ENCODE measurements around the gene ST7.

The ST7 gene

DNA sequence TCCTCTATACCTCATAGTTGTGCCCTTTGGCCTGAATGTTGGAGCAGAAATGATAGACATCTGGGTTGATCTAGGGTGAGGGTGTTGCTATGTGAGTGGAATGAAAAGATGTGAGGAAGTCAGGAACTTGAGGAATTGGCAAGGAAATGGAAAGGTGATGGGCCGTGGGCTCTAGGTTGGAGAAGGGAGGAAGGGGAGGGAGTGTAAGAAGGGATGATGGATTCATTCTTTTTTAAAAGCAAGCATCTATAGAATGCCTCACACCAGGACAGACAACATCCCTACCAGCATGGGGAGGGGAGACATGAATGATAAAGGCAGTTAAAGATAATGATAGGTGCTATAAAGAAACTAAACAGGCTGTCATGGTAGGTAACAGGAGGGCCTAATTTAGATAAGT, 201.4 kb downstream of the ST7 start:
- DNase-seq (ENCODE audit: low read depth, low spot score), result no peak

DNA sequence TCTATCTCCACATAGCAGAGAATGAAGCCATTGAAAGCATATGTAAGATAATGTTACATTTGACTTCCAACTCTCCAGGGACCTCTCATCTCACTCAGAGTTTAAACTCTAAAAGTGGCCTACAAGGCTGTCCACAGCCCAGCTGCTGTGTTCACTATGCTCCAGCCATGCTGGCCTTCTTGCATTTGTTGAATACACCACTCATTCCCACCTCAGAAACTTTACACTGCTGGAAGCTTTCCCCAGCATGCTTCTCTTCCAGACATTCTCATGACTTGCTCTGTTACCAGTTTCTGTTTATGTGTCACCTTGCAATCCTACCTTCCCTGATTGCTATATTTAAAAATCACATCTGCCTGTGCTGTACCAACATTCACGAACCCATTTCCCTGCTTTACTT, 202.4 kb downstream of the ST7 start:
- no peak for DNase-seq (ENCODE audit: low read depth, low spot score)

DNA sequence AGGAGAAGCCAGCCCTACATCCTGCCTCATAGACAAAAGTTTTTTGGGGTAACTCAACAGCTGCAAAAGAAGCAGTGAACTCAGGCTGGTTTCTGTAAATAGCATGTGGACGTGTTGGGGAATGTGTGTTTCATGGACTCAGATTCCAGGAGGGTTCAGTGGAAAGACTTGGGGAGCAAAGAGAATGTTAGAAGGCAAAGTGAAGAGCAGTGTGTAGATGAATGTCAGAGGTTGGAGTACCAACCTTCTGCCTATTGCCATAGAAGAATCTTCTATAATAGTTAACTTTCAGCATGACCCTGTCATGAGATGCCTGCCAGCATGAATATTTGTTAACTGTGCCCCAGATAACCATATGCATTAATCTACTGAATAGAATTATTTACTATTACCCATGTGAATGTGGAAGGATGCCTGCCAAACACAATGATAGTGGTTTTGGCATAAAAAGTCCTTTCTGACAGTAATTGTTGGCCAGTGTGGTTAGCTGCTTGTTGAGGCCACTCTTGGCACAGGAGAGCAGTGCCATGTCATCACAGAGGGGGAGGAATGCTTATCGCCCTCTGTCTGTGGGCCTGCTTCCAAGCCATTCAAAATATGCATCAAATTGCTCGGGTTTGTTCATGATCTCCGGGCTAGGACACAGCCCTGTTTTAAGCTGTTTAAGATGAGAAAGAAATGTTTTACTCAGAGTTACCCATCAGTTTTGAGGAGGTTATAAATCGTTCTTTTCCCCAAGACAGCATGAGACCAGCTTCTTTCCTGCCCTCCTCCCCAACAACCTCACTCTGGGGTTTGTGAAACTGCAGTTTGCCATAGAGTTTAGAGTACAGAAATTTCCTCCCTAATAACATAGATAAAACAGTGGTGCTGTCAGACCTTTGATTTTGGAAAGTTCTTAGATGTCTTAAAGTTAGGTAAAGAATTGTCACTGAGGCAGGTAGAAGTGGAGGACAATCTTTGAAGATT, 204.2 kb downstream of the ST7 start:
- DNase-seq (ENCODE audit: low read depth, low spot score), result peak; percentile 10

DNA sequence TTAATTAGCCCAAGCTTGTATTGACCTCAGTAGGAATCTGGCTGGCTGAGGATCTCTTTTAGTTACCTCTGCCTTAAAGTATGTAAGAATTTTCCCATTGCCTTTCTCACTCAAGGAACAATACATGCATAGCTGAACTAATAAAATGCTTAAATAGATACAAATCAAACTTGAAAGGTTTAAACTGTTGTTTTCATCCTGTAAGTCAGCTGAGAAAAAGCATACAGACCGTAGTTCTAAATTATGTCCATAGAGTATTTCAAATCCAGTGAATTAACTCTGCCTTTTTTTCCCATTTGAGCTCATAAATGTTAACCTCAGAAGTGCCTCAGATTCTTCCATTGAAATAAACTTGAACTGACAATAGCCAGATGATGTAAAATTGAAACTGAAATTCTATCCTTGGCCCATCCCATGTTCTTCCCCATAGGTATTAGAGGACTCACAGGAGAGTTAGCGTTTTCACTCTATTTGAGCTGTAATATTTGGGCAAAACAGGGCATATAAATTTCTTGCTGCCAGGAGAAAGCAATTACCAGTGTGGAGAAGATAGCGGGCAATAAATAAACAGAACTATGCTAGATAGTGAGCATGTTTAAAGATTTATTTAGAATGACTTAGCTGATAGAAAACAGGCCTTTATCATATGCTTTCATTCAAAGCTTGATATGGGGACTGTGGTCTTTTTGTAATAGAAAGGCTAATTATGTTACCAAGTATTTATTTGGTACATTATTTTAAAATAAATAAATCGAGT, 205.8 kb downstream of the ST7 start:
- no peak for DNase-seq (ENCODE audit: low read depth, low spot score)

DNA sequence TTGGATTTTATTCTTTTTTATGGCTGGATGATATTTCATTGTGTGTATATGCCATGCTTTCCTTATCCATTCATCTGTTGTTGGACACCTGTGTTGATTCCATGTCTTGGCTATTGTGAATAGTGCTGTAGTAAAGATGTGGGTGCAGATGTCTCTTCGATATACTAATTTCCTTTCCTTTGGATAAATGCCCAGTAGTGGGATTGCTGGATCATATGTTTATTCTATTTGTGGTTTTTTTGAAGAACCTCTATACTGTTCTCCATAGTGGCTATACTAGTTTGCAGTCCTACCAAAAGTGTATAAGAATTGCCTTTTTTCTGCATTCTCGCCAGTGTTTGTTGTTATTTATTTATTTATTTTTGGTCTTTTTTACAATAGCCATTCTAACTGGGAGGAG, 209.8 kb downstream of the ST7 start:
- no peak for DNase-seq (ENCODE audit: low read depth, low spot score)

DNA sequence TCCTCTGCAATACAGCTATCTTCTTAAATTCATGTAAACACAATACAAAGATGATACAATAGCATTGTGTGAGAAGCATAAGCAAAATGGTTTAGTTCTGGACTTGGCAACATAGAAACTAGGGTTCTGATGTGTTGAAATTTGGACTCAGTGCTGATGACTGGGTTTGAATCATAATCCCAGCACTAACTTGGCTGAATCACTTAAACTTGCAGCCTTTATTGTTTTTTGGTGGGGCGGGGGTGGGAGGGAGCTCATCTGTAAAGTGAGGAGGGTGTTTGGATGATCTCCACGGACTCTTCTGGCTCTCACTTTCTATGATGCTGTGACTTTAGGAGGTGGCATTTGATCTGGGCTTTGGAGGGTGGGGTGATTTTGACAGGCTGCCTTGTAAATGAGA, 211.3 kb downstream of the ST7 start:
- DNase-seq (ENCODE audit: low read depth, low spot score), result no peak

DNA sequence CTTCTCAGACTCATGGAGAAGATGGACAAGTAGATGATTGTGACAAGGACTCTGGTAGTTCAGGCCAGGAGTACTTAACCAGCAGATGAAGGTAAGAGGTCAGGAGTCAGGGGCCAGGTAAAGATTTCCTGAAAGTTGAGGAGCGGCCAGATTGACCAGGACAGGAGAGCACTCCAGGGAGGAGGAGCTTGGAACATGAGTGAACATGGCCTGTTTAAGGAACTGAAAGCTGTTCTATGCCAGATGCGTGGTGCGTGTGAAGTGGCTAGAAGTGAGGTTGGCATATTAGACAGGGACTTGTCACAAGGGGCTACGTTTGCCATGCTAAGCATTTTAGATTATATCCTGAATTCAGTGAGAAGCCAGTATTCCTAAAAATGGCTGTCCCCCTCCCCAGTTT, 212.4 kb downstream of the ST7 start:
- DNase-seq (ENCODE audit: low read depth, low spot score), result no peak

DNA sequence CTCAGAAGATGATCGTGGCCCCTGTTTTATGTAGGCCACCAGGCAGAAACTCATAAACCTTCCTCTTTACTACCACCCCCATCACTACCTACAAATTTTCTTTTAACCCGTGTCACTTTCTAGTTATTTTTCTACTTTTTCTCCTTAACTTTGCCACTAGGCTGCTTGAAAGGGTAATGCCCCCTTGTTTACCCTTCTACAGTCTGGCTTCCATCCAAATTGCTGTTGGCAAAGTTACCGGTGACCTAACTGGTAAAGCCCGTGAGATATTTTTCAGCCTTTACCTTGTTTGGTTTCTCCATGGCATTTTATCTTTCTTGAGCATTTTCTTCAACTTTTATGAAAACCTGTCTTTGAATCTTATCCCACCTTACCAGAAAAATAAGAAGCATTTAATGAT, 216.6 kb downstream of the ST7 start:
- no peak for DNase-seq (ENCODE audit: low read depth, low spot score)

DNA sequence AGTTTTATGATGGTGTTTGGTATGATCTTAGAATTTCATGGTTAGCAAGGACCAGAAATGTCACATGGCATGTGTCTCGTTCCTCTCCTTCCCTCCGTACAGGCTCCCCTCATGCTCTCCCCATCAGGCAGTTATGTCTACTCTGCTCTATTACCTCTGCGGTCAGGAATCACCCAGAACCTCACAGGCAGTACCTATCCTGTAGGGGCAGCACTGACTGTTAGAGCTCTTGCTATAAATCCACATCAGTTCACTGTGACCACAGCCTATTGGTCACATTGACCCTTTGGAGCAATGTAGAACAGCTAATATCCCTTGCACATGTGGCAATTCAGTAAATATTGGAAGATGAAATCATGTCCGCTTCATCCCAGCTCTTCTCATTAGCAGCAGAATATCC, 217.8 kb downstream of the ST7 start:
- DNase-seq (ENCODE audit: low read depth, low spot score), result no peak

DNA sequence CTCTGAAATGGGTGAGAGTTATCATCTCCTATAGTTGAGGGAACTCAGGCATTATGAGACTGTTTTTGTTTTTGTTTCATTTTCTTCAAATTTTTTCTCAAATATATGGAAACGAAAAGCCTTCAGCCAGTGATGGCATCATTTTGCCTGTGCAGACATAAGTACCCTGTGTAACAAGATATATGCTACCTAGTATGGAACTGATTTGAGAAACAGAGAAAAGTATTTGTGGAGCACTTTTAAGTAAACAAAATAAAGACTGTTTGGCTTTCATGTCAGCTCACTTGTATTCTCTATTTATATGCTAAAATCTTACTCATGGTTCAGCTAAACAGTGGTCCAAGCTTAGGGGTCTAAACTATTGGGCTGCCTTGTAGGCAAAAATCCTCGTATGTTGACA, 219.0 kb downstream of the ST7 start:
- no peak for DNase-seq (ENCODE audit: low read depth, low spot score)

DNA sequence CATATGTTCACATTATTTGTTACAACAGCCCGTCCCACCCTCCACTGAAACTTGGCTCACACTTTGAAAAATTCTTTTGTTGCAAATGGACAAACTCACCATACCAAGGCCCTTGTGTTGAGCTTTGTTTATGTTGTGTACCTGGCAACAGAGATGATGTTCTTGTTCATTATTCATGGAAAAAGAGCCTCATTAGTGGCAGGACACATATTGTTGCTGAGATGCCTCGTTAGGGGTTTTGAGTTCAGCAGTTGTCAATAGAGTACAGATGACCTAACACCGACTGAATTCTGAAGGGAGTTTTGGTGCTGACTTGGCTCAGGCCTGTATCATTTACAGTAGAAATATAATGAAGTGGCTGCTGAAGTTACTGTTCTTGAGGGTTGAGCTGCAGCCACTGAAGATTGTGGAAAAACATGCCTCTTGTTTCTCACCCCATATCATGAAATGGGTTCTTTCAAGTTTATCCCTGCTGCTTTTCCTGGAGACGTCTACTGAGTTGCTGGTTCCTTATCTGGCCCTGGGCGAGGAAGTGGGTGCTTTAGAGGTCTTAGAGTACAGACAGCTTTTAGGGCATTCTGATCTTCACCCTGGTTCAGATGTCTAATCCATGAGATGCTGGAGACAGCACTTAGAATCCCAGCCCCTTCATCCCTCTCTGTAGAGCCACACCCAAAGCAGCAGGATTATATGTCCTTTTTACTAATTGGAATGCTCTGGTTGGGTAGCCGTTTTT, 219.9 kb downstream of the ST7 start:
- no peak for DNase-seq (ENCODE audit: low read depth, low spot score)

DNA sequence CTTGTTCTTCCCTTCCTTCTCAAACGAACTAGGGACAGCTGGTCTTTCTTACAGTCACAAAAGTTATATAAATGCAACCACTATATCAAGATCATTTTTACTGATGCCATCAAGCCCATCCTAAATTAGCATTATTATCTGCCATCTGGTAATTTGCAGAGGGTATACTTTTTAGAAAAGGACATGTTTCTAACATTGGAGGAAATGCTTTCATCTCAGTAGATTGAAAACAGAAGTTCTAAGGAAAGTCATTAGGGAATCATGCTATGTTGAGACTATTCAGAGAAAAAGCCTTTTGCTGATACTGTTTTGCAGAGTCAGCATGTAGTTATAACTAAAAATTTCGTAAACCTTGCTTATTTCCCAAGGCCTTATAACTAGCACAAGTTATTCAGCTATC, 222.9 kb downstream of the ST7 start:
- no peak for DNase-seq (ENCODE audit: low read depth, low spot score)

DNA sequence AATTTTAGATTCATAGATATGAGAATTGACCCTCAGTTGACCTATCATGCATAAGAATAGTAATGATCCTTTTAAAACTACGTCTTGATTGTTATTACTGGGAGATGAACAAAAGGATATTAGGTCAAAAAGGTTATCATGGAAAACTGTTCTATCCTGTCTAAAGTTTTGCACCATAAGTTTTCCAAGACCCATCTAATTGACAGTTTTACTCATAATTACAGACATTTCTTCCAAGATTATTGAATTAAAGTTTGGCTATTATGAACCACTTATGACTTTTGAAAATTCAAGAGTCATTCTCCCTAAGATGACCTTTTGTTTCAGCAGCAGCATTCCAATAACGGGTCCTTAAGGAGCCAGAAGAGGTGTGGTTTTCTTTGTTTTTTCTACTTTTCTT, 225.3 kb downstream of the ST7 start:
- DNase-seq (ENCODE audit: low read depth, low spot score), result no peak

DNA sequence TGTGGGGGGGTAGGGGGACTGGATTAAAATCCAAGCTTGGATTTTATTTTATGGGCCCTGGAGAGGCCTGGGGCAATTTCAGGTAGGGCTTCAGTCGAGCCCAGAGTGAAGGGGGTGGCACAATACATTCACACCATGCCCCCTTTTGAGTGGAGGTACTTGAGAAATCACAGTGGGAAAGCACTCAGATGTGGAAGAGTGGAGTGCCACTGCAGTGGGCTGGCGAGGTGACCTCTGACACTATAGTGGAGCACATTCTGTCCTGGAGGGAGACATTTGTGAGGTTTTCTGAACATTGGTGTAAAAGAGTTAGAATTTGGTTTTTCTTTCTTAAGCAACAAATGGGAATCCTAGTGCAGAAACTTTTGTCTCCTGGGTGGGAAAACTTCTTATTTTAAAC, 226.4 kb downstream of the ST7 start:
- DNase-seq (ENCODE audit: low read depth, low spot score), result no peak

DNA sequence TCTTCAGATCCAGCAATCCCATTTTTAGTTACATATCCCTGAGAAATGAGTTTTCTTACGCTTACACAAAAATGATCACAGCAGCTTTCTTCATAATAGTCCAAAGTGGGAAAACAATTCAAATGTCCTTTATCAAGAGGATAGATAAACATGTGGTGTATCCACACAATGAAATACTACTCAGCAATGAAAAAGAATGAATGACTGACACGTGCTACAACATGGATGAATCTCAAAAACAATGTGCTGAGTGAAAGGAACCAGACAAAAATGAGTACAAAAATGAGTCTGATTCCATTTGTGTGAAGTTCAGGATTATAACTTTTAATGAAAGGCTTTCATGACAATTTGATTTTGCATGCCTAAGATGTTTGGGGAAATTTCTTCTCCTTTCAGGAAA, 230.4 kb downstream of the ST7 start:
- DNase-seq (ENCODE audit: low read depth, low spot score), result no peak

DNA sequence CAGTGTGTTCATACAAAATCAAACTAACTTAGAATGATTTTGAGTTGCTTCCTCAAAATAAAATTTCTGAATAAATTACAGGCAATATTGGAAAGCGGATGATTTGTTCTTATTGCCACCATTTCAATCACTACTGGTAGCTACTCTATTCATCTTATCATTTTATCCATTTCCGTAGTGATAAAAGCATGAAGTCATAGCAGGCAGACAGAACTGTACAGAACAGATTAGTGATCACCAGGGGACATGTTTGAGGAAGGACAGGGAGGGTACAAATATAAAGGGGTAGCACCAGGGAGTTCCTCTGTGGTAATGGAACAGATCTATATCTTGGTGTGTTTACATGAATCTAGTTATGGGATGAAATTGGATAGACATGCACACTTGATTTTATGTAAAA, 231.1 kb downstream of the ST7 start:
- DNase-seq (ENCODE audit: low read depth, low spot score), result no peak

DNA sequence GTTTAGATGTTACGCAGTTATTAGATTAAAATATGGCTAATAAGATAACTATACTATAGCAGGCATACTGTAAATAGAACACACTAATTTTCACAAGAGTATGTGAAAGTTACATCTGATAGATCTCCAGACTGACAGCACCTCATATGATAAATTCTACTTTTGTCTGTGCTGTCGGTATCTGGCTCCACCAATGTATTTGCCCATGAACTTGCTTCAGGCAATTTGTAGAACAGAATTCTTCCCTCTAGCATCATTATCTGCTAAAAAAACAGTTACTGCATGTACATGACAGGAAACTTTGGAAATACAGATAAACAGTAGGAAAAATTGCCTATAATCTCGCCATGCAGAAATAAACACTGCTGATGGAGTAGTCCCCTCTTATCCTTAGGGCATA, 231.8 kb downstream of the ST7 start:
- DNase-seq (ENCODE audit: low read depth, low spot score), result no peak

DNA sequence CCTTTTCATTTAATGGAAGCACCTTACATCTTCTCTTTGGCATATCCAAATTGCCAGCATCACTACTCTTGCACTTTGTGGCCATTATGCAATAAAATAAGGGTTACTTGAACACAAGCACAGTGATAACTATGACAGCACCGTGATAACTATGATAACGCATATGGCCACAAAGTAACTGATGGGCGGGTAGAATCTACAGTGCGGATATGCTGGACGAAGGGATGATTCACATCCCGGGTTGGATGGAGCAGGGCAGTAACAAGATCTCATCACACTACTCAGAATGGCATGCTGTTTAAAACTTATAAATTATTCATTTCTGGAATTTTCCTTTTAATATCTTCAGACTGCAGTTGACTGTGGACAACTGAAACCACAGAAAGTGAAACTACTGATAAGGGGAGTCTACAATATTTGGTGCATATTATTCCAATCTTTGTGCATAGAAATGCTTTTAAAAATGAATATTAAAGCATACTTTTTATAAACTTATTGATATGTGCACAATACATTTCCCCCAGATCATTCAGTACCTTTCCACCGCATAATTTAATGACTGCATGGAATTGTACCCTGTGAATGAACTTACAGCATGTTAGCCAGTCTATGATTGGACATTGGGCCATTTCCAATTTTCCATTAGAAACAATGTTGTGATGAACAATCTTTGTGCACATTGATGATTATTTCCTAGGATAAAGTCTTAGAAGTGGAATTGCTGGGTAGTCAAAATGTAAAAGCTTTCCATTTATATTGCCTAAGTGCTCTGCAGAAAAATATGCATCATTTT, 233.1 kb downstream of the ST7 start:
- DNase-seq (ENCODE audit: low read depth, low spot score), result no peak

DNA sequence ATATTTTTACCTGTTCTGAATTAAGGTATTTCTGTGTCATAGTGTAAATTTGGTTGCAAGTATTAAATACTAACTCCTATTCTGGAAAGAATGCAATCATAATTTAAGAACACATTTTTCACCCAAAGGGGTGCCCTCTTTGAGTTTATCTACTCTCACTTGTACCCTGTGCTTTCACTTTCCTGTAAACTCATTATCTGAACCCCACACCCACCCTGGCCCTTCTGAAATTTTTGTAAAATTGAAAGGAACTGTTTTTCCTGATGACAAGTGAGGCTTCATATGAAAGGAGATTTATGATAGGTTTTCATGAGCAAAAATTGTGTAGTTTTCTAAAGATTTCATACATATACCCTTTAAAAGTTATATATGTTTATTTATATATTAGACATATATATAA, 235.1 kb downstream of the ST7 start:
- no peak for DNase-seq (ENCODE audit: low read depth, low spot score)

DNA sequence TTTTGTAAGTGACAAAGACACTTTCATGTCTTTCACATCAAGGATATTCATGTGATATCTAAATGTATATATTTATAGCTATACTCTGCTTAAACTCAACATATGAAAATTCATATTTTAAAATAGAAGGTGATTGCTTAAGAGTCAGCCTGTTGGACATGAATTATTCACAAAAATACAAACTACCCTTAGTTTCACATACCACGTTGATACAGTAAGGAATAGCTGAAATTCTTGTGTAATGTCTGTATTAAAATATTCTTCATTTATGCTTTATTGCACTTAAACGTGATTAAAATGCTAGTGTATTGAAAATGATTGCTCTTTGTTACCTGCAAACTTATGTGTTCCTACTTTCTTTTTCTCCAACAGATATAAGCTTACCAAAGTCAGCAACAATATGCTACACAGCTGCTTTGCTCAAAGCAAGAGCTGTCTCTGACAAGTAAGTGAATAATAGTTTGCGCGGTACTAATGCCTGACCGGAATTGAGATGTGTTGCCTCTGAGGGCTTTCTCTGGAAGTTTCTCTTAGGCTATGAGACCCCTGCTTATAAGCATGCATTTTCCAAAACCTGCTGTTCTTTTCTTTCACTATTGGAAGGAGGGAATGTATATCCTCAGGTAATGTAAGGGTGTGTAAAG, 235.8 kb downstream of the ST7 start:
- DNase-seq (ENCODE audit: low read depth, low spot score), result no peak

DNA sequence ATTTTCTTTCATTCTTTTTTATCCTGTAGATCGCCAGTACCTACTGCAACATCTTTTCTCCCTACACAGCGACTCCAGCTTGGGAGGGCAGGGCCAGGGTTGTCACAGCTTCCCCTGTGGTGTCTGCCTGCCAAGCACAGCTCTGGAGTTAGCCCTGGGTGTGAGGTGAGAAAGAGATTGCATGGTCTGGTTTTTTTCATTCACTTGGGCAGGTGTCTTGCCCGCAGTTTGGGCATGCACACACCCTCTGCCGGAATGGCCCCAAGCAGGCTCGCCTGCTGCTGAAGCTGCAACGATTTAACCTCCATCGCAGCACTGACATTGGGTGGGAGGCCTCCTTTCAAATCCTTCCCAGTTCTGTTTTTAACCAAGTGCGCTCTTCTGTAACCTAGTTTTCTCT, 236.8 kb downstream of the ST7 start:
- no peak for DNase-seq (ENCODE audit: low read depth, low spot score)
